Type B pancreatic cell (in vitro differentiated cells): ENCODE results near the gene LZTFL1. TPM values are rescaled to one million over a fixed set of nuclear protein-coding genes. Genes with fewer than 3 reads are reported as not detected.

Experiments used
- DNase-seq: peaks from one replicate; pipeline ENCODE4 v3.0.0; 2021; ENCODE audit warnings: mixed read lengths; ENCODE audit not compliant: unreplicated experiment; ENCODE audit errors: extremely low spot score
- H3K27ac Mint-ChIP-seq: 2 replicates; pipeline ENCODE4 v1.8.0; 2021; ENCODE audit warnings: mild to moderate bottlenecking, mixed read lengths
- H3K27me3 Mint-ChIP-seq: 2 replicates; pipeline ENCODE4 v1.8.0; 2021; ENCODE audit warnings: mixed read lengths
- H3K36me3 Mint-ChIP-seq: 2 replicates; pipeline ENCODE4 v1.8.0; 2021; ENCODE audit warnings: mixed read lengths
- H3K4me1 Mint-ChIP-seq: one replicate; pipeline ENCODE4 v1.8.0; 2021; ENCODE audit warnings: mixed read lengths; ENCODE audit not compliant: unreplicated experiment
- H3K4me3 Mint-ChIP-seq: 2 replicates; pipeline ENCODE4 v1.8.0; 2021; ENCODE audit warnings: mild to moderate bottlenecking, mixed read lengths
- H3K9me3 Mint-ChIP-seq: 2 replicates; pipeline ENCODE4 v1.8.0; 2021; ENCODE audit warnings: mixed read lengths
- total RNA-seq: library from RNA; stranded (reverse); gene quantifications from 2 replicates; pipeline ENCODE4 v1.2.1, GENCODE V29; 2021; ENCODE audit warnings: low replicate concordance
- TF ChIP-seq, protein P1 (sequence below): fragments of 200-600 bp; sonication (generic); conservative IDR thresholded peaks from 2 replicates; pipeline ENCODE4 v1.5.0; 2021; ENCODE audit warnings: antibody characterized with exemption, mild to moderate bottlenecking

The LZTFL1 gene
- total RNA-seq, 1 donor from 2014 or later, result 36.0 TPM

DNA sequence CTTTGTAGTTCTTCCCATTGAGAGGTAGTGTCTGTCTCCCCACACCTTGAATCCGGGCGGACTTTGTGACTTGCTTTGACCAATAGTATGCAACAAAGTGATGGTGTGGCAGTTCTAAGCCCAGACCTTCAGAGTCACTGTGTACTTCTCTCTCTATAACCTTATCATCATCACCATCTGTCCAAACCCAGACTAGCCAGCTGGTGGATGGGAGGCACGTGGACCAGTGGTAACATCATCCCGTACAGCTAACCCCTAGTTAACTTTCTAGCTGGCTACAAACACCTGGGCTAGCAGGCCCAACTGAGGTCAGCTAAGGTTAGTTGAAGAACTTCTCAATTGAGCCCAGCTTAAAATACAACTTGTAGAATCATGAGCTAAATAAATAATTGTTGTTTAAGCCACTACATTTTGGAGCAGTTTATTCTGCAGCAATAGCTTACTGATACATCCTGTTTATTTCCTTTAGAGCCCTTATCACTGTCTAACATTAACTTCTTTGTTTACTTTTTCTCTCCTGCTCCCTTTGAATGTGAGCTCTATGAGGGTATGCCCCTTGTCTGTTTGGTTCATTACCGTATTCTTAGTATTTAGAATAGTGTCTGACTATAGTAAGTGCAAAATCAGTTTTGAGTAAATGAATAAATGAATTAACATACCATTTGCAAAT, 32.9 kb upstream of the LZTFL1 start:
- Mint-ChIP-seq H3K36me3 (no peaks in the 10 kb centered on the region), H3K9me3 (no peaks in the 10 kb centered on the region), H3K4me3 (no peak overlapping the region), H3K27ac (no peak overlapping the region), H3K4me1 (no peaks in the 10 kb centered on the region), H3K27me3 (peaks cover 10% of the 10 kb centered on the region)
- TF ChIP-seq, protein P1, sequence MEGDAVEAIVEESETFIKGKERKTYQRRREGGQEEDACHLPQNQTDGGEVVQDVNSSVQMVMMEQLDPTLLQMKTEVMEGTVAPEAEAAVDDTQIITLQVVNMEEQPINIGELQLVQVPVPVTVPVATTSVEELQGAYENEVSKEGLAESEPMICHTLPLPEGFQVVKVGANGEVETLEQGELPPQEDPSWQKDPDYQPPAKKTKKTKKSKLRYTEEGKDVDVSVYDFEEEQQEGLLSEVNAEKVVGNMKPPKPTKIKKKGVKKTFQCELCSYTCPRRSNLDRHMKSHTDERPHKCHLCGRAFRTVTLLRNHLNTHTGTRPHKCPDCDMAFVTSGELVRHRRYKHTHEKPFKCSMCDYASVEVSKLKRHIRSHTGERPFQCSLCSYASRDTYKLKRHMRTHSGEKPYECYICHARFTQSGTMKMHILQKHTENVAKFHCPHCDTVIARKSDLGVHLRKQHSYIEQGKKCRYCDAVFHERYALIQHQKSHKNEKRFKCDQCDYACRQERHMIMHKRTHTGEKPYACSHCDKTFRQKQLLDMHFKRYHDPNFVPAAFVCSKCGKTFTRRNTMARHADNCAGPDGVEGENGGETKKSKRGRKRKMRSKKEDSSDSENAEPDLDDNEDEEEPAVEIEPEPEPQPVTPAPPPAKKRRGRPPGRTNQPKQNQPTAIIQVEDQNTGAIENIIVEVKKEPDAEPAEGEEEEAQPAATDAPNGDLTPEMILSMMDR, result no peak
- DNase-seq, result no peak

GRCh38 chr3:45873638-45874037, 31.7 kb upstream of the LZTFL1 start:
- DNase-seq, result no peak
- TF ChIP-seq, protein P1, result no peak
- Mint-ChIP-seq H3K4me3 (no peak overlapping the region), H3K27ac (no peak overlapping the region), H3K27me3 (peaks cover 10% of the 10 kb centered on the region), H3K9me3 (no peaks in the 10 kb centered on the region), H3K36me3 (no peaks in the 10 kb centered on the region), H3K4me1 (no peaks in the 10 kb centered on the region)

- Mint-ChIP-seq H3K9me3 (no peaks in the 10 kb centered on the region), H3K4me3 (no peak overlapping the region), H3K27me3 (peaks cover 10% of the 10 kb centered on the region), H3K36me3 (no peaks in the 10 kb centered on the region), H3K27ac (peak overlapping the region; percentile 20), H3K4me1 (no peaks in the 10 kb centered on the region)
- DNase-seq, result no peak
- TF ChIP-seq, protein P1, result no peak
Observed at GRCh38 chr3:45873036-45873435, 31.1 kb upstream of the LZTFL1 start.

- peaks cover 10% of the 10 kb centered on the region for H3K27me3 Mint-ChIP-seq
- TF ChIP-seq, protein P1, result no peak
- no peaks in the 10 kb centered on the region for H3K36me3 Mint-ChIP-seq
- DNase-seq, result no peak
- no peak overlapping the region for H3K4me3 Mint-ChIP-seq
- no peaks in the 10 kb centered on the region for H3K9me3 Mint-ChIP-seq
- H3K4me1 Mint-ChIP-seq, result no peaks in the 10 kb centered on the region
- peak overlapping the region; percentile 20 for H3K27ac Mint-ChIP-seq
Observed at GRCh38 chr3:45872569-45872968, 30.6 kb upstream of the LZTFL1 start.

DNA sequence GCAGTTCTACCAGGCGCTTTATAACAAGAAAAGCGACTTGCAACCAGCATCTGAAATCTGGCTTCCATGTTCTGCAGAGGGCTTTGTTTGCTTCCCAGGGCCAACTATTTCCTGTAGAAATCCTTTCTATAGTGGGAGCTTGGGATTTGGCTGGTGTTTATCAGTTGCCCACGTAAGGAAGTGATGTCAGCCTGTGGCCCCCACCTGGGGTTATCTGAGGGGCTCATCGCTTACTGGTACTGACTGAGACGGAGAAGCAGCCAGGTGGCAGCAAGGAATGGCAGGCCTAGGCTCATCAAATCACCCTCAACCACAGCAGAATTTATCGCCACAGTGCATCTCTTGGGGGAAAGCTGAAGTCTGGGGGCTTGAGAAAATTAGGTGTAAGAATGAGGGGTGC, 29.9 kb upstream of the LZTFL1 start:
- no peak overlapping the region for H3K4me3 Mint-ChIP-seq
- DNase-seq, result no peak
- H3K9me3 Mint-ChIP-seq, result no peaks in the 10 kb centered on the region
- no peak overlapping the region for H3K27ac Mint-ChIP-seq
- peaks cover 14% of the 10 kb centered on the region for H3K27me3 Mint-ChIP-seq
- H3K4me1 Mint-ChIP-seq, result no peaks in the 10 kb centered on the region
- TF ChIP-seq, protein P1, result no peak
- no peaks in the 10 kb centered on the region for H3K36me3 Mint-ChIP-seq

GRCh38 chr3:45870099-45870498, 28.2 kb upstream of the LZTFL1 start:
- Mint-ChIP-seq H3K36me3 (no peaks in the 10 kb centered on the region), H3K4me3 (no peak overlapping the region), H3K9me3 (no peaks in the 10 kb centered on the region), H3K27me3 (peaks cover 9% of the 10 kb centered on the region), H3K4me1 (no peaks in the 10 kb centered on the region), H3K27ac (no peak overlapping the region)
- no peak for DNase-seq
- TF ChIP-seq, protein P1, result no peak
